ENCODE measurements around the gene TSPAN31.

TSPAN31 gene

DNA sequence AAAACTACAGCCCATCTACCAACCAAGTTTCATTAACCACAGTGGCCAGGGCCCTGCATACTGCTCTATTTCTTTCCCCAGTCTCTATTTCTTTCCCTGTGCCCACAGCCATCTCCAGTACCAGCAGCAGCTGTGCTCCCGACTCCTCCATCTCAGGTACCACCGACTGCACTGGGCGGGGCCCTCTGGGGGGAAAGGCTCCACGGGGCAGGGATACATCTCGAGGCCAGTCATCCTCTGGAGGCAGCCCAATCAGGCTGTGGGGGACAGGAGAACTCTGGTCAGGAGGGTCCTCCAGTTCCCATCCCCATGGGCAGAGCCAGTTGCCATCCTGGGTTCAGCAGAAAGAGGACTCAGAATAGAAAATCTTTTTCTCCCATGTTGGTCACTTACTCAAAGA lies 4.2 kb downstream of the TSPAN31 start:
- no peak for ATAC-seq
- TF ChIP-seq ZNF565 (CRISPR knock-in tag; conservative IDR thresholded peaks at IDR 0.05; ENCODE audit: low read depth) (no peak), ARNTL (CRISPR knock-in tag; IDR thresholded peaks at IDR 0.05; ENCODE audit: borderline replicate concordance, low read depth) (no peak), CSDC2 (CRISPR knock-in tag; IDR thresholded peaks at IDR 0.05) (no peak), ZFP30 (CRISPR knock-in tag; IDR thresholded peaks at IDR 0.05) (no peak), ESRRG (CRISPR knock-in tag; IDR thresholded peaks at IDR 0.05) (no peak), PPARA (CRISPR knock-in tag; IDR thresholded peaks at IDR 0.05; ENCODE audit: borderline replicate concordance) (no peak), RARB (CRISPR knock-in tag; IDR thresholded peaks at IDR 0.05) (no peak), ZC3H10 (CRISPR knock-in tag; IDR thresholded peaks at IDR 0.05) (no peak), ZNF8 (CRISPR knock-in tag; IDR thresholded peaks at IDR 0.05) (no peak), GLIS3 (CRISPR knock-in tag; IDR thresholded peaks at IDR 0.05) (no peak), TOX (CRISPR knock-in tag; IDR thresholded peaks at IDR 0.05; ENCODE audit: borderline replicate concordance) (no peak), ISL1 (CRISPR knock-in tag; IDR thresholded peaks at IDR 0.05) (no peak)
- TF ChIP-seq, protein P1, sequence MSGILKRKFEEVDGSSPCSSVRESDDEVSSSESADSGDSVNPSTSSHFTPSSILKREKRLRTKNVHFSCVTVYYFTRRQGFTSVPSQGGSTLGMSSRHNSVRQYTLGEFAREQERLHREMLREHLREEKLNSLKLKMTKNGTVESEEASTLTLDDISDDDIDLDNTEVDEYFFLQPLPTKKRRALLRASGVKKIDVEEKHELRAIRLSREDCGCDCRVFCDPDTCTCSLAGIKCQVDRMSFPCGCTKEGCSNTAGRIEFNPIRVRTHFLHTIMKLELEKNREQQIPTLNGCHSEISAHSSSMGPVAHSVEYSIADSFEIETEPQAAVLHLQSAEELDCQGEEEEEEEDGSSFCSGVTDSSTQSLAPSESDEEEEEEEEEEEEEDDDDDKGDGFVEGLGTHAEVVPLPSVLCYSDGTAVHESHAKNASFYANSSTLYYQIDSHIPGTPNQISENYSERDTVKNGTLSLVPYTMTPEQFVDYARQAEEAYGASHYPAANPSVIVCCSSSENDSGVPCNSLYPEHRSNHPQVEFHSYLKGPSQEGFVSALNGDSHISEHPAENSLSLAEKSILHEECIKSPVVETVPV (CRISPR knock-in tag; IDR thresholded peaks at IDR 0.05): no peak
- TF ChIP-seq, protein P2, sequence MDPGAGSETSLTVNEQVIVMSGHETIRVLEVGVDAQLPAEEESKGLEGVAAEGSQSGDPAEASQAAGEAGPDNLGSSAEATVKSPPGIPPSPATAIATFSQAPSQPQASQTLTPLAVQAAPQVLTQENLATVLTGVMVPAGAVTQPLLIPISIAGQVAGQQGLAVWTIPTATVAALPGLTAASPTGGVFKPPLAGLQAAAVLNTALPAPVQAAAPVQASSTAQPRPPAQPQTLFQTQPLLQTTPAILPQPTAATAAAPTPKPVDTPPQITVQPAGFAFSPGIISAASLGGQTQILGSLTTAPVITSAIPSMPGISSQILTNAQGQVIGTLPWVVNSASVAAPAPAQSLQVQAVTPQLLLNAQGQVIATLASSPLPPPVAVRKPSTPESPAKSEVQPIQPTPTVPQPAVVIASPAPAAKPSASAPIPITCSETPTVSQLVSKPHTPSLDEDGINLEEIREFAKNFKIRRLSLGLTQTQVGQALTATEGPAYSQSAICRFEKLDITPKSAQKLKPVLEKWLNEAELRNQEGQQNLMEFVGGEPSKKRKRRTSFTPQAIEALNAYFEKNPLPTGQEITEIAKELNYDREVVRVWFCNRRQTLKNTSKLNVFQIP (CRISPR knock-in tag; IDR thresholded peaks at IDR 0.05; ENCODE audit: borderline replicate concordance, low read depth): no peak
- TF ChIP-seq, protein P3, sequence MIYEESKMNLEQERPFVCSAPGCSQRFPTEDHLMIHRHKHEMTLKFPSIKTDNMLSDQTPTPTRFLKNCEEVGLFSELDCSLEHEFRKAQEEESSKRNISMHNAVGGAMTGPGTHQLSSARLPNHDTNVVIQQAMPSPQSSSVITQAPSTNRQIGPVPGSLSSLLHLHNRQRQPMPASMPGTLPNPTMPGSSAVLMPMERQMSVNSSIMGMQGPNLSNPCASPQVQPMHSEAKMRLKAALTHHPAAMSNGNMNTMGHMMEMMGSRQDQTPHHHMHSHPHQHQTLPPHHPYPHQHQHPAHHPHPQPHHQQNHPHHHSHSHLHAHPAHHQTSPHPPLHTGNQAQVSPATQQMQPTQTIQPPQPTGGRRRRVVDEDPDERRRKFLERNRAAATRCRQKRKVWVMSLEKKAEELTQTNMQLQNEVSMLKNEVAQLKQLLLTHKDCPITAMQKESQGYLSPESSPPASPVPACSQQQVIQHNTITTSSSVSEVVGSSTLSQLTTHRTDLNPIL (CRISPR knock-in tag; IDR thresholded peaks at IDR 0.05; ENCODE audit: low read depth): no peak
- TF ChIP-seq, protein P4, sequence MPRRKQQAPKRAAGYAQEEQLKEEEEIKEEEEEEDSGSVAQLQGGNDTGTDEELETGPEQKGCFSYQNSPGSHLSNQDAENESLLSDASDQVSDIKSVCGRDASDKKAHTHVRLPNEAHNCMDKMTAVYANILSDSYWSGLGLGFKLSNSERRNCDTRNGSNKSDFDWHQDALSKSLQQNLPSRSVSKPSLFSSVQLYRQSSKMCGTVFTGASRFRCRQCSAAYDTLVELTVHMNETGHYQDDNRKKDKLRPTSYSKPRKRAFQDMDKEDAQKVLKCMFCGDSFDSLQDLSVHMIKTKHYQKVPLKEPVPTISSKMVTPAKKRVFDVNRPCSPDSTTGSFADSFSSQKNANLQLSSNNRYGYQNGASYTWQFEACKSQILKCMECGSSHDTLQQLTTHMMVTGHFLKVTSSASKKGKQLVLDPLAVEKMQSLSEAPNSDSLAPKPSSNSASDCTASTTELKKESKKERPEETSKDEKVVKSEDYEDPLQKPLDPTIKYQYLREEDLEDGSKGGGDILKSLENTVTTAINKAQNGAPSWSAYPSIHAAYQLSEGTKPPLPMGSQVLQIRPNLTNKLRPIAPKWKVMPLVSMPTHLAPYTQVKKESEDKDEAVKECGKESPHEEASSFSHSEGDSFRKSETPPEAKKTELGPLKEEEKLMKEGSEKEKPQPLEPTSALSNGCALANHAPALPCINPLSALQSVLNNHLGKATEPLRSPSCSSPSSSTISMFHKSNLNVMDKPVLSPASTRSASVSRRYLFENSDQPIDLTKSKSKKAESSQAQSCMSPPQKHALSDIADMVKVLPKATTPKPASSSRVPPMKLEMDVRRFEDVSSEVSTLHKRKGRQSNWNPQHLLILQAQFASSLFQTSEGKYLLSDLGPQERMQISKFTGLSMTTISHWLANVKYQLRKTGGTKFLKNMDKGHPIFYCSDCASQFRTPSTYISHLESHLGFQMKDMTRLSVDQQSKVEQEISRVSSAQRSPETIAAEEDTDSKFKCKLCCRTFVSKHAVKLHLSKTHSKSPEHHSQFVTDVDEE (CRISPR knock-in tag; IDR thresholded peaks at IDR 0.05): no peak

DNA sequence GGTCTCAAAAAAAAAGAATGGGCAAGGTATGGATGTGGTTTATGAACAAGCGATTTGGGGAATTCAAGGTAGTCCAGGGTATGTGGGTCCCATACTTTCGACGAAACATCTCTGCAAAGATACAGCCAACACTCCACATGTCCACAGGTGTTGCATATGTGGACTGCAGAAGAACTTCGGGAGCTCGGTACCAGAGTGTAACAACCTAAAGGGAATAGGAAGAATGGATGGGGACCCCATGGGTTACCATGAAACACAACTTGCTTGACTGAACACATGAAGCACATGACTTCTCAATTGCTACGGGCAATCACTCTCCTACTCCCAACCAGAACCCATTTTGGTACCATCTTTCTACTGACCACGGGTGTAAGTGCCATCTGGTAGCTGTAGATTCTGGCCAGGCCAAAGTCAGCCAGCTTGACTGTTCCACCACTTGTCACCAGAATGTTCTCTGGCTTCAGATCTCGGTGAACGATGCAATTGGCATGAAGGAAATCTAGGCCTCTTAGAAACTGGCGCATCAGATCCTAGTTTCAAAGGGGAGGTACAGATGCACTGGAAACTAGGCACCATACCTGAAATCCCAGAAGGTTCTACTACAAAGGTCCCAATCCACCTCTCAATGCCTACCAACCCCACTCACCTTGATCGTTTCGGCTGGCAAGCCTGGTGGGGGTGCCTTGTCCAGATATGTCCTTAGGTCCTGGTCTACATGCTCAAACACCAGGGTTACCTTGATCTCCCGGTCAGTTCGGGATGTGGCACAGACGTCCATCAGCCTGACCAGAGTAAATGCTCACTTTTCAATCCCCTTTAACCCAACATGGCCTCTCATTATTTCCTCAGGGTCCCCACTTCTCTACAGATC lies 6.0 kb downstream of the TSPAN31 start:
- no peak for ATAC-seq
- TF ChIP-seq ISL1 (CRISPR knock-in tag; IDR thresholded peaks at IDR 0.05) (no peak), SNAI2 (CRISPR knock-in tag; IDR thresholded peaks at IDR 0.05) (no peak), ZNF70 (CRISPR knock-in tag; IDR thresholded peaks at IDR 0.05) (no peak), TCF4 (CRISPR knock-in tag; IDR thresholded peaks at IDR 0.05; ENCODE audit: borderline replicate concordance) (no peak), RARB (CRISPR knock-in tag; IDR thresholded peaks at IDR 0.05) (no peak), ZNF565 (CRISPR knock-in tag; conservative IDR thresholded peaks at IDR 0.05; ENCODE audit: low read depth) (no peak), ESRRG (CRISPR knock-in tag; IDR thresholded peaks at IDR 0.05) (no peak), OSR1 (CRISPR knock-in tag; IDR thresholded peaks at IDR 0.05) (no peak), CSDC2 (CRISPR knock-in tag; IDR thresholded peaks at IDR 0.05) (no peak)
- TF ChIP-seq, protein P3 (CRISPR knock-in tag; IDR thresholded peaks at IDR 0.05; ENCODE audit: low read depth): no peak
- TF ChIP-seq, protein P4 (CRISPR knock-in tag; IDR thresholded peaks at IDR 0.05): no peak
- TF ChIP-seq, protein P5, sequence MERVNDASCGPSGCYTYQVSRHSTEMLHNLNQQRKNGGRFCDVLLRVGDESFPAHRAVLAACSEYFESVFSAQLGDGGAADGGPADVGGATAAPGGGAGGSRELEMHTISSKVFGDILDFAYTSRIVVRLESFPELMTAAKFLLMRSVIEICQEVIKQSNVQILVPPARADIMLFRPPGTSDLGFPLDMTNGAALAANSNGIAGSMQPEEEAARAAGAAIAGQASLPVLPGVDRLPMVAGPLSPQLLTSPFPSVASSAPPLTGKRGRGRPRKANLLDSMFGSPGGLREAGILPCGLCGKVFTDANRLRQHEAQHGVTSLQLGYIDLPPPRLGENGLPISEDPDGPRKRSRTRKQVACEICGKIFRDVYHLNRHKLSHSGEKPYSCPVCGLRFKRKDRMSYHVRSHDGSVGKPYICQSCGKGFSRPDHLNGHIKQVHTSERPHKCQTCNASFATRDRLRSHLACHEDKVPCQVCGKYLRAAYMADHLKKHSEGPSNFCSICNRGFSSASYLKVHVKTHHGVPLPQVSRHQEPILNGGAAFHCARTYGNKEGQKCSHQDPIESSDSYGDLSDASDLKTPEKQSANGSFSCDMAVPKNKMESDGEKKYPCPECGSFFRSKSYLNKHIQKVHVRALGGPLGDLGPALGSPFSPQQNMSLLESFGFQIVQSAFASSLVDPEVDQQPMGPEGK (CRISPR knock-in tag; IDR thresholded peaks at IDR 0.05; ENCODE audit: borderline replicate concordance): no peak

All from SK-N-SH treated with all-trans-retinoic acid at 6 μM for 48 hours (cell line).